ENCODE measurements around the gene SBNO1.
"Not testable (repeated sequence)": the region's sequence is repeated elsewhere in the genome, so short reads cannot be mapped to it uniquely, and the experiment has no call there.

The SBNO1 gene

GRCh38 chr12:123270214-123271000 lies 94.2 kb downstream of the SBNO1 start:
- peak; percentile 71 for DNase-seq (ENCODE audit: low spot score)

- no peak for DNase-seq (ENCODE audit: low spot score)
These were observed 94.8 kb downstream of the SBNO1 start for GRCh38 chr12:123269896-123270213.

DNA sequence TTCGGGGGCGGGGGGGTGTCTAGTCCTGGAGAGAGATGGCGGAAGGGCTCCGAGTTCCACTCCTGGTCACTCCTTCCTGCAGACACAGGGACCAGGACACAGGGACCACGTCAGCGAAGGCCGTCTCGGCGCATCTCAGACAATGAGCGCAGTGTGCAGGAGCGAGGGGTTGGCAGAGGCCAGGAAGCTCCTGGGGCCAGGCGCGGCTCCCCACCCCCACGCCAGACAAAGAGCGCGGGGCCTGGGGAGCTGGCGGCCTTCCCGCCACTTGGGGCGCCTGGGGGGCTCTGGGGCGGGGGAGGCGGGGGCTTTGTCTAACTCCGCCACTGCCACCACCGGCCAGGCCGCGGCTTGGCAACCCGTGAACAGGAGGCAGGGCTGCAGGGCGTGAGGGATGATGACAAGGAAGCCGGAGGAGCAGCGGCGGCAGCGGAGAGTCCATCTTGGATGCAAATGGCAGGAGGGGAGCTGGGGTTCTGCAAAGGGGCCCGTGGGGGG lies 95.2 kb downstream of the SBNO1 start:
- DNase-seq (ENCODE audit: low spot score), result peak; percentile 95

- DNase-seq (ENCODE audit: low spot score), result no peak
These were observed 95.8 kb downstream of the SBNO1 start for GRCh38 chr12:123268850-123269249.

DNA sequence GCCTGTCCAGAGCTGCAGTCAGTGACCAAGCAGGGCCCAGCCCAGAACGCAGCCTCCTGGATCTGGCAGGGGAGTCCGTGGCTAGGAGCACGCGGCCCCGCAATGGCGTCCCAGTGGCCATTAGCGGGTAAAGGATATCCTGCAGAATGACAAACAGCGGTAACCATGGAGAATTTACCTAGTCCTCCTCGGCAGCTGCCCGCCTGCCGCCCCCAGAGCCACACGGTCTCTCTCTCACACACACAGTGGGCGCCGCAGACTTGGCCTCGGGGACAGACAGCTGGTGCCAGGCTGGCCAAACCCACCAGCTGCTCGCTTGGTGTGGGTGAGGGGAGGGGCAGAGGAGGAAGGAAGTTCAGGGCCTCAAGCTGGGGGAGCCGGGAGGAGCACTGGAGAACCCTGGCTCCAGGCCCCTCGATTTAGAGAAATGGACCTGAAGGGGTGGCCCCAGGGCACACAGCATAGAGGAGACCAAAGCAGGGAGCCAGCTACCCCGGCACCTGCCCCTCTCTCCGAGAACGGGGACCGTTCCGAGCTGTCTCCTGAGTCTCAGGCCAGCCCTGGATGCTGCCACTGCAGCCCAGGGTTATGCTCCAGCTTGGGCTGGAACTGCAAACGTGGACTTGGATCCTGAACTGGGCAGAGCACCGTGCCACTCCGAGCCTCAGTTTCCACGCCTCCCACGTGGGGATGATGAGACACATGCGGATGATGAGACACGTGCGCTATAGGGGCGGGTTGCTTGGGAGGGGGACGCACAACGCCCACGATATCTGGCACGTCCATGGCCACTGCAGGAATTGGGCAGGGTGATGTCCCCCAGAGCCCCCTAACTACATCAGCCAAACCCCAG lies 96.4 kb downstream of the SBNO1 start:
- no peak for DNase-seq (ENCODE audit: low spot score)

GRCh38 chr12:123267335-123267920 lies 97.2 kb downstream of the SBNO1 start:
- no peak for DNase-seq (ENCODE audit: low spot score)

- DNase-seq (ENCODE audit: low spot score), result no peak
These were observed 97.9 kb downstream of the SBNO1 start for GRCh38 chr12:123266679-123267277.

DNA sequence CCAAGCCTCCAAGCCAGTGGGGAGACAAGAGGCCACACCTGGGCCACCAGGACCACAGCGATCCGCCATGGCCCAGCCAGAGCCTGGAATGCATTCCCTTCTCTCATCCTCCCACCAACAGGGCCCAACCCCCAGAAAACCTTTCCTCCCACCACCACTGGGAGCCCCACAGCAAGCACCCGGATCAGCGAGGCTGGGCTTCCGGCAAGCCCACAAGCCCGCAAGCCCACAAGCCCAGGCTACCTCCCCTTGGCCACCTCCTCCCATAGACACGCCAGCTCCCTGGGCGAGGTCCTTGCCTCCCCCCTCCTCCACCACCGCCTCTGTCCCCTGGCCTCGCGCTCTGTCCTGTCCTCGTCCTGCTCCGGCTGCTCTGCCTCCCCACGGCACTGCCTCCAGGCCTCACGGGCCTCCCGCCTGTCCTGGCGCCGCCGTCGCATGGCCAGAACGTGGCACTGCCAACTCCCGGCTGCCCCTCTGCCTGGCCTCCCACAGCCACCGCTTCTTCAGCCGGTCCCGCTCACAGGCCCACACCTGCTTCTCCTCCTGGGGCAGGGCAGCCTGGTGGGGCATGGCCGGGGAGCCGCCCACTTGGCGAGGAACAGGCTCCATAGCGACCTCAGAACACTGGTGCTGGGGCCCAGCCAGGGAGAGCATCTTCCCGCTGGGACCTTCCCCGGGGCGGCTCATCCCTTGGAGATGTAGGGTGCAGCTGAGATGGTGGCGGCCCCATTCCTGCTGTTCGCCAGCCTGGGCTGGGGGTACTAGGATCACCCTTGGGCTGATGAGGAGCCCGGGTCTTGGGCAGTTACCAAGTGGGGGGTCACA lies 98.6 kb downstream of the SBNO1 start:
- DNase-seq (ENCODE audit: low spot score), result no peak

DNA sequence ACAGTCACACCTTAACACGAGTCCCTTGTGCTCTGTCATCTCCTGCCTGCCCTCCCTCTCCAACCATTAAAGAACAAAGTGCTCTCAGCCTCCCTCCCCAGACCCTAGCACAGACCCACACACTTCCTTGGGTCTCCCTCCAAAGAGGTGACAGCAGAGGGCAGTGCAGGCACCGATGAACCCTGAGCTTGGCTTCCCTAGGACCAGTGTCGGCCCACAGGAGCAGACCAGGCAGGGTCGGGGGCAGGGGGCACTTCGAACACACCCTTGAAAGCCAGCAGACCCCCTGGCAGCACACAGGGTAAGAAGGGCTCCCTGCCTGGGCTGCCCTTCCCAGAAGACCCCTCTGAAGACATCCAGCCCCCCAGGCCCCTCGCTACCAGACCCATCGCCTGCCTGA lies 100.0 kb downstream of the SBNO1 start:
- DNase-seq (ENCODE audit: low spot score), result peak; percentile 73

- DNase-seq (ENCODE audit: low spot score), result no peak
These were observed 101.3 kb downstream of the SBNO1 start for GRCh38 chr12:123263196-123263817.

- no peak for DNase-seq (ENCODE audit: low spot score)
These were observed 103.5 kb downstream of the SBNO1 start for GRCh38 chr12:123261196-123261595.

DNA sequence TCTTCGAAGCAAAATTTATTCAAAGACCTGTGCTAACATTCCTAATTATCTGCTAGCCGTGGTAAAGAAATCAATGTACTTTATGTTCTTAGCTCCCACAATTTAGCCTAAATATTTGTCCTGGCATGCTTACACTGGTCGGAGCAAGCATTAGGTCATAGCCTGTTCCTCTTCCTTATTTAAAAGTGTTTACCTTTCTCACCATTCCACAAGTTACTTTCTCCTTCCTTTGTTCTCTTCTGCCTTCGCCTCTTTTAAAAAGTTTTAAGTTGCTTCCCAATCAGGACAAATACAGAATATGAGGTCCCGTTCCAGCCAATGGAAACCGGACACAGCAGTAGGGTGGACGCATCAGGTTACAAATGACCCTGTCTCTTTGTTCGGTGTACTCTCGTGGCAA lies 104.6 kb downstream of the SBNO1 start:
- DNase-seq (ENCODE audit: low spot score), result no peak

DNA sequence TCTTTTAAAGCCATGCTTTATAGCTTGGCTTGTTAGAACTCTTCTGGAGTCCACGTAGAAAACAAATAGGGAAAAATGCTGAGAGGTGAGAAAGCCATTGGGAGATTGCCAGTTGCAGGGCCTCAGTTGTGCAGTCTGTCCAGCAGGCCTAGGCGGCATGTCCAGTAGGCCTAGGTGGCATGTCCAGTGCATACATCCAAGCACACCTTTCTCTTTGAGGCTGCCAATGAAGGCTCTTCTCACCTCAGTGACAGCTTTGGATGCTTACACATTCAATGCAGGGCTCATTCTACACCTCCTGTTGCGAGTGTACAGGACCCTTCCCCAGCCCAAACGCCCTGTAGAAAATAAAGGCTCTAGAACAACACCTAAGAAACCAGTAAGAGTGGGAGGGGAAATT lies 106.1 kb downstream of the SBNO1 start:
- no peak for DNase-seq (ENCODE audit: low spot score)

- DNase-seq (ENCODE audit: low spot score), result no peak
These were observed 109.7 kb downstream of the SBNO1 start for GRCh38 chr12:123254853-123255446.

DNA sequence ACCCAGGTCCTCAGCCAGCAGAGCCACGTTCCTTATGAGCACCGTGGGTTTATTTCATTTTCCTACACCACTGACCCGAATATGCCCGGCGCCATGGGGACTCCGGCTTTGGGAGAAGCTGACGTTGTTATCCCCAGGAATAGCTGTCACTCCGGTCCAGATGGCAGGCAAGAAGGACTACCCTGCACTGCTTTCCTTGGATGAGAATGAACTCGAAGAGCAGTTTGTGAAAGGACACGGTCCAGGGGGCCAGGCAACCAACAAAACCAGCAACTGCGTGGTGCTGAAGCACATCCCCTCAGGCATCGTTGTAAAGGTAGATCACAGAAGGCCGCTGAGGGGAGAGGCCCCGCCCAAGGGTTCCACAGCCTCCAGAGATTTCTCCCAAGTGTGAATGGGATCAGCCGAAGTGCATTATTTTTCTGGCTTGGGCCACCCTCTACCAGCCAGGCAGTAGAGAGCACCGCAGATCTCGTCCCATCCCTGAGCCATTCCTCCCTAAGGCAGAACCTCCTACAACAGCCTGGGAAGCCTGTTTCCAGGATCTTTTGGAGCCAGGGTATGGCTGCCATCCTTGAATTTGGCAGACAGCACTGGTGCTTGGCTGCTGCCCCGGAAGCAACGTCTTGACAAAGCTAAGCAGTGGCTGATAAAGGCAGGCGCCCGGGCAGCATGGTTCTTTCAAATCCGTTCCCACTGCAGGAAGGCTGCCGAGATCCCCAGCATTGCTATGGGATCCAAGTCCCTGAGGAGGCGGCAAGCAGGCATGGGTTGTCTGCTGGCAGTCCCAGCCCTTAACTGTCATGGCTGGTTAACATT lies 110.8 kb downstream of the SBNO1 start:
- no peak for DNase-seq (ENCODE audit: low spot score)

DNA sequence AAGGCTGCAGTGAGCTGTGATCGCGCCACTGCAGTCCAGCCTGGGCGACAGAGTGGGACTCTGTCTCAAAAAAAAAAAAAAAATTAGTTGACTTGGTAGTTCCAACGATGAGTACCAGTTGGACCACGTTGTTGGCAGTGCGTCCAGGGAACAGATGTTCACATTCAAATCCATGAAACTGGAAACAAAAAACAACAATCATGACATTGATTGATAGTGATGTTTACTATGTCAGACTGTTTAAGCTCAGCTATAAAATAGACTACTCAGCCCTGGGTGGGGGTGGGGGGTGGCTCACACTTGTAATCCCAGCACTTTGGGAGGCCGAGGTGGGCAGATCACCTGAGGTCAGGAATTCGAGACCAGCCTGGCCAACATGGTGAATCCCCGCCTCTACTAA lies 112.3 kb downstream of the SBNO1 start:
- not testable (repeated sequence) for DNase-seq (ENCODE audit: low spot score)

GRCh38 chr12:123251403-123252076 lies 113.1 kb downstream of the SBNO1 start:
- DNase-seq (ENCODE audit: low spot score), result no peak

DNA sequence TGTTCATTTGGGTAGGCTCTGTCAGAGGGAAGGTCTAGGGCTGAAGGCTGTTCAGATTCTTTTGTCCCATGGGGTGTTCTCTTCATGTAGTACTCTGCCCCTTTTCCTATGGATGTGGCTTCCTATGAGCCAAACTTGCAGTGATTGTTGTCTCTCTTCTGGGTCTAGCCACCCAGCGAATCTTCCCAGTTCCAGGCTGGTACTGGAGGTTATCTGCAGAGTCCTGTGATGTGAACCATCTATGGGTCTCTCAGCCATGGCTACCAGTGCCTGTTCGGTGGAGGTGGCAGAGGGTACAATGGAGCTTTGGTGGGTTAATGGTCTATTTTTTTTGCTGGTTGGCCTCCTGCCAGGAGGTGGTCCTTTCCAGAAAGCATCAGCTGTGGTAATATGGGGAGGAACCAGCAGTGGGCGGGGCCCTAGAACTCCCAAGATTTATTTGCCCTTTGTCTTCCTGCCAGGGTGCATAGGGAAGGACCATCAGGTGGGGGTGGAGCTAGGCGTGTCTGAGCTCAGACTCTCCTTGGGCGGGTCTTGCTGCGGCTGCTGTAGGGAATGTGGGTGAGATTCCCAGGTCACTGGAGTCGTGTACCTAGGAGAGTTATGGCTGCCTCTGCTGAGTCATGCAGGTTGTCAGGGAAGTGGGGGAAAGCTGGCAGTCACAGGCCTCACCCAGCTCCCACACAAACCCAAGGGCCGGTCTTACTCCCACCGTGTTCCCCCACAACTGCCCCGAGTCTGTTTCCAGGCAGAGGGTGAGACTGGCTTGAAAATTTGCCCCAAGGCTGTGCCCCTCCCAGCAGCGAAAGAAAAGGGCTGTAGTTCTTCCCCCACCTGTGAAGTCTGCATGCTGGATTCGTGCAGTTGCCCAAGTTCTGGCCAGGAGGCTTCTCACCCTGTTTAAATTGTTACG lies 113.9 kb downstream of the SBNO1 start:
- no peak for DNase-seq (ENCODE audit: low spot score)

Data from ecto neural progenitor cell (in vitro differentiated cells).